Activated CD4-positive, alpha-beta T cell treated with anti-CD3 and anti-CD28 coated beads for 1 hour (primary cell): ENCODE data around the gene SMIM7.
"Not testable (repeated sequence)": the region's sequence is repeated elsewhere in the genome, so short reads cannot be mapped to it uniquely, and the experiment has no call there.

ENCODE experiments used
- DNase-seq: peaks from one replicate; pipeline ENCODE4 v3.0.0-alpha.2; 2020

Gene SMIM7

DNA sequence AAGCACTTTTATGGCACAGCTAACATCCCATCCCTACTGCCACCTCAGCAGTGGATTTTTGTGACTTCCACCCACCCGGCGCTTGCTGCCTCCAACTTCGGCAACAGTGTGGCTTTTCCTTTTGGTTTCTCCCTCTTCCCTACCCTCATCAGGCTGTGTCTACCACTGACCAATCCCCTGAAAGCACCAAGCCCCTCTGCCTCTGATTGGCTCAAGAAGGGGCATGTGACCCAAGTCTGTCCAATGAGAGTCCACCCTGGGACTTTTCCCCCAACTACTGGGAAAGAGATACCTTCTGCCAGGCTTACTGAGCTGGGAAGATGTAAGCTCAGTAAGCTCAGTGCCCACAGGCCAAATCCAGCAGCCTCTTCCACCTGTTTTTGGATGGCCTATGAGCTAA is 5.8 kb downstream of the SMIM7 start:
- DNase-seq: no peak

DNA sequence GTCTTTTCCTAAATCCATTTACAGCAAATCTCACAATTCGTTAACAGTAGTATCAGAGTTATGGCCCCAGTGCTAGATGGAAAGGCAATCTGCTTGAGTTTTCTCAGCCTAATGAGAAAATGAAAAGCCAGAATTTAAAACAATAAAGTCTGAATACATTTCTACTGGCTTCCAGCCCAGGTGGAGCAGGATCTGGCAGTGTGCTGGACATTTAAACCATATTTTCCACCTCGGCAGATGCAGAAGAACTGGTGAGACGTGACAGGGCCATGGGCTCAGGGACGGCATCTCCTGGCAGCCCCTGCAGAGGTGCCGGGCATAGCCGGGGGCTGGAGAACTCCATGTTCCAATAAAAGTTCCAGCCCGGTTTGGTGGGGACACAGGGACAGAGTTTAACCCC is 7.1 kb downstream of the SMIM7 start:
- no peak for DNase-seq

DNA sequence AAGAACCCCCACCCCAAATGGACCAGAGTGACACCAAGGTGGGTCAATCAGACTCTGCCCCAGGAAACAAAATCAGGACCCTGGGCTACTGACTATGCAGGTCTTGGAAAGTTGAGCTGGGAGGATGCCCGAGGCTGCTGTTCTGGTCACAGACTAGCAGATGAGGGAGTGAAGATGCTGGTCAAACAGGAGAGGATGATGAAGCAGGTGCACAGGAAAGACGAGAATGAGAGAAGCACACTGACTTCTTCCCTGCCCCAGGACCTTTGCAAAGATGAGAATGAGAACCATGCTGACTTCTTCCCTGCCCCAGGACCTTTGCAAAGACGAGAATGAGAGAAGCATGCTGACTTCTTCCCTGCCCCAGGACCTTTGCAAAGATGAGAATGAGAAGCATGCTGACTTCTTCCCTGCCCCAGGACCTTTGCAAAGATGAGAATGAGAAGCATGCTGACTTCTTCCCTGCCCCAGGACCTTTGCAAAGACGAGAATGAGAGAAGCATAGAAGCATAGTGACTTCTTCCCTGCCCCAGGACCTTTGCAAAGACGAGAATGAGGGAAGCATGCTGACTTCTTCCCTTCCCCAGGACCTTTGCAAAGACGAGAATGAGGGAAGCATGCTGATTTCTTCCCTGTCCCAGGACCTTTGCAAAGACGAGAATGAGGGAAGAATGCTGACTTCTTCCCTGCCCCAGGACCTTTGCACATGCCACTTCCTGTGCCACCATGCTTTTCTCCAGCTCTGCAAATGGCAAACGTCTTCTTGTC is 8.3 kb downstream of the SMIM7 start:
- DNase-seq: not testable (repeated sequence)

DNA sequence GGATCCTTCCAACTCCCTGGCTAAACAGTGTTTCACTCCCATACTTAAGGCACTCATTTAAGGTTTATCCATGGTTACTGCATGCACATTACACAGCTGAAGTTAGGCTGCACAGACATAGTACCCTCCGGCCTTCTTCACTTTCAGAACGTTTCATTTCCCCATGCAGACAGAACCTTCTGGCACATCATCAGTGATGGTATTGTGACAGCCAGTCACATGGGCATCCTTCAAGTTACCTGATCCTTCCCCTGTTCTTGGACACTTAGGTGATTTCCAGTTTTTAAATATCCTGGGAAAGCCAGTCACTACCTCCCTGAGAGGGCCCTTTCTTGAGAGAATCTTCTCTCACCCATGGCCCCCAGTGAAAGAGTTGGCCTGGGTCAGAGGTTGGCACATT is 9.1 kb downstream of the SMIM7 start:
- DNase-seq: no peak

- no peak for DNase-seq
Measured at GRCh38 chr19:16649734-16650133, 10.2 kb downstream of the SMIM7 start.

DNA sequence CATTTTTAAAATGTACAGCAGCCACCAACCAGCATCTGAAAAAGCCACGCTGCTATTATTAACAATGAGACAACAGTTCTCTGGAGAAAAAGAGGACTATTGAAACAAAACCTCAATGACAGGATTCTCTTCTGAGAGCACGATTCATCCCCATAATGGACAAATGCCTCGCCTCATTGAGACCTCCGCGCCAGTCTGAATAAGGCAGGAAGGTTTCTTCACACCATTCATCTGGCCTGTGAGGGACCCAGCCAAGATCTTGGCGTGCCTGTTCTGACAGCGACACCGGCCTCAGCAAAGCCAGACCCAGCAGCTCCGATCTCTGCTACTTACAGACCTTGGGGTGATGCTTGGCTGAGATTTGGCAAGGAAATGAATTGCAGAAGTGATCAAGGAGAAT is 14.8 kb downstream of the SMIM7 start:
- DNase-seq: no peak

DNA sequence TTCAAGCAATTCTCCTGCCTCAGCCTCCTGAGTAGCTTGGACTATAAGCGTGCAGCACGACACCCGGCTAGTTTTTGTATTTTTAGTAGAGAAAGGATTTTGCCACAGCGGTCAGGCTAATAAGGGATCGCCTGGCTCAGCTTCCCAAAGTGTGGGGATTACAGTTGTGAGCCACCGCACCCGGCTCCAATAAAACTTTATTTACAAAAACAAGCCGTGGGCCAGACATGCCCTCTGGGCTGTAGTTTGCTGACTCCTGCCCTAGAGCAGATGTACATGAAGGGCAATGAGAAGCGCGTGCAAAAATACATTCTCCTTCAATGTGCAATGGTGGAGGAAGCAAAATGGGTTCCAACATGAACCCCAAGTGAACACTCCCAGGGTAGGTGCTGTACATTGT is 18.2 kb downstream of the SMIM7 start:
- no peak for DNase-seq

- no peak for DNase-seq
Measured at GRCh38 chr19:16640951-16641350, 19.0 kb downstream of the SMIM7 start.

- no peak for DNase-seq
Measured at GRCh38 chr19:16638666-16639065, 21.3 kb downstream of the SMIM7 start.

- no peak for DNase-seq
Measured at GRCh38 chr19:16637535-16637934, 22.4 kb downstream of the SMIM7 start.

DNA sequence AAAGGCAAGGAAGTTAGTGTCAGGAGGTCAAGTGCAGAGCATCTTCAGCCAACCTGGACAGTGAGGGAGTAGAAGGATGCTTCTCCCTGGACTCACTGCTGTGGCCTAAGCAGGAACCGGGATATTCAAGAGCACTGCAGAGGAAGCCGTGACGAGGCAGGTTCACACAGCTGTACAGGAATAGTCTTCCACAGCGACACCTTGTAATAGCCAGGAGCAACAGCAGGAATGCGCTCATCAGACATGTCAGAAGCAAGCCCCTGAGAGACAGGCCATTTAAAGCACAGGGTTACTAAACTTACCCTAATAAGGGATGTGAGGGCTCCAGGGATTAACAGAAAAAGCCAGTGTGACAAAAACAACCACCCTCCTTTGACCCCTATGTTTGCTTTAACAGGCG is 28.5 kb downstream of the SMIM7 start:
- DNase-seq: no peak

- no peak for DNase-seq
Measured at GRCh38 chr19:16628984-16629691, 30.8 kb downstream of the SMIM7 start.

GRCh38 chr19:16628183-16628983 is 31.6 kb downstream of the SMIM7 start, which contains the start of gene MED26:
MED26 (minus strand) TSS chr19:16628204; CDS start chr19:16627943, 261 bp downstream.
- DNase-seq: peak; percentile 95

DNA sequence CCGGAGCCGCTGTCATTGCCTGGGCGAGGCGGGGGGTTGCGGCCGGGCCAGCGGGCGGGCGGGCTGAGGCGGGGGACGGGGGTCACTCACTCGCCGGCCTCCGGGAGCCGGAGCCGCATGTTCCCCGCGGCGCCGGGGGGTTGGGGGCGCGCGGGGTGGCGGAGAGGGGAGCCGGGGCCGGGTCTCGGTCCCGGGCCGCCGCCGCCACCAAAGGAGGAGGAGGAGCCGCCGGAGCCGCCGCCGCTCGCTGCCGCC is 32.1 kb downstream of the SMIM7 start:
- DNase-seq: no peak

DNA sequence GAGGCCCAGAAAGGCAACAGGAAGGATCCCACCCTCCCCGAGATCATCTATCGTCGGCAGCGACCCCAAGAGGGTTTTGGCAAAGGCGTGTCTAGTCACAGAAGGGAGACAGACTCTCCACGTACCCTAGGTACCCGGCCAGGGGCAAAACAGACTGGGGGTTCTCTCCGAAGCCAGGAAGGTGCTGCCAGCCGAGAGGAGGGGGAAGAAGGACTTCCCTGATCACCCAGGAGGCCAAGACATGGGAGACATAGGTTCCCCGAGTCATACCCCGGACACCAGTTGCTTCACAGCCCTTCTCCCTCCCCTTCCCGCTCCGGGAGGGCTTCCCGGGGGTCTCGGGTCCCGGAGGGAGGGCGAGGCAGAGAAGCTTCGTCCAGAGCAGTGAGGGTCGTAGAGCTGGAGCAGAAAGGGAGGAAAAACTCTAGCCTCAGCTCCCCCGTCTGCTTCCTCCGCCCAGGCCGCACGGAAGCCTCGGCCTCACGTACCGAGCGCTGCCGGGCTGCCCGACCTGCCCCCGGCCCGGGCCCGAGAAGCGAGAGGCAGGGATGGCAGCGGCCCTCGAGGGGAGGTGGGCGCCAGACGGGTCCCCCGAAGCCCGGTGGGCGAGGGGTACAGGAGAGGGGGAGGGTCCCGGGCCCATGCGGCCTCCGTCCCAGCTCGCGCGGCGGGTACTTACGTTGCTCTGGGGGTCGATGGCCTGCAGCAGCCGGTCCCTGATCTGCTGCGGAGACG is 32.6 kb downstream of the SMIM7 start:
- no peak for DNase-seq

GRCh38 chr19:16626796-16627192 is 33.1 kb downstream of the SMIM7 start:
- no peak for DNase-seq

DNA sequence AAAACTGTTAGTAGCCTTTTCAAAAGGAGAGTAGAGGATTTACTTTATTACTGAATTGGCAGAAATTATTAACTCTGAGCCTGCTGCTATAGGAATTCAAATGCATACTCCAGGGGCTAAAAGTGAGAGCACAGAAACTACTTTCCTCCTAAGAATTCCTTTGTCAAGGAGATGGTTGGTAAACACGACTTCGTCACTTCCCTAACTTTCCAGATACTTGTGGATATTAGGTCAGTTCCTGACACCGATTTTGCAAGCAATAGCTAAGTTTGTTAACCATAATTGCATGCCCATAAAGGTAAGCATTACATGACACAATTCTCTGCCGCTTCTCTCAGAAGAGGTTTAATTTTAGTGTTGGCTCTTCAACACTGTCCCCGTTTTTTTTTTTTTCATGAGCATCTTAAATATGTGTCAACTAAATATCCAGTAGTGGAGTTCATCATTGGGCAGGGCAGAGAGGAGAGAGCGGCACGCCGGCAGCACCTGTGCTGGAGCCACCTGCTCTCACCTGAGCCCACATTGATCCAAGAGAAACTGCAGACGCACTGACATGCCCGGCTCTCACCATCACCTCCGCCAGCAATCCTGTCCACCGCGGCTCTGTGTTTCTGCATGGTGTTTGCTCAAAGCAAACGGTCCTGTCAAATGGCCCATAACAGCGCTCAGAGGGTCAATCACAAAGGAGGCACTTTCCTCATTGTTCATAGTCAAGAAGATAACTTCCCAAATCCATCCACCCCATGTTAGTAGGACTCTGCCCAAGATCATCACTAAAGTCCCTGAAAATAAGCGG is 34.6 kb downstream of the SMIM7 start:
- no peak for DNase-seq

- DNase-seq: no peak
Measured at GRCh38 chr19:16624236-16624635, 35.7 kb downstream of the SMIM7 start.

GRCh38 chr19:16623576-16623975 is 36.4 kb downstream of the SMIM7 start:
- DNase-seq: no peak

DNA sequence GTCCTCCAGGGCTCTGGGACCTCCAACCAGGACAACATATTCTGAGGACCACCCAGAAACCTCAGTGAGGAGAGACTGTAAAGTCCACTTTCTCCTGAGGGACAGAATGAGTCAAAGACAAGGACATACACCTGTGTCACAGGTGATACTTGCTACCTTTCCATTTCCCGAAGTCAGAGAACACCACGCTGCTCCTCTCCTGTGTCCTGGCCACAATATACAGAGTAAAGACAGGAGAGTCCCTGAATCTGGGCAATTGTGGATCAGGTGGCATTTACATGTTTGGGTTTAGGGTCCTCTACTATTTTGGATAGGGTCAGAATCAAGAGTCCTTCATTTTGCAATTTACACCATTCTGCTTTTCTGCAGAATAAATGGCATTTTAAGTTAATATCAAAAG is 36.9 kb downstream of the SMIM7 start:
- DNase-seq: no peak

DNA sequence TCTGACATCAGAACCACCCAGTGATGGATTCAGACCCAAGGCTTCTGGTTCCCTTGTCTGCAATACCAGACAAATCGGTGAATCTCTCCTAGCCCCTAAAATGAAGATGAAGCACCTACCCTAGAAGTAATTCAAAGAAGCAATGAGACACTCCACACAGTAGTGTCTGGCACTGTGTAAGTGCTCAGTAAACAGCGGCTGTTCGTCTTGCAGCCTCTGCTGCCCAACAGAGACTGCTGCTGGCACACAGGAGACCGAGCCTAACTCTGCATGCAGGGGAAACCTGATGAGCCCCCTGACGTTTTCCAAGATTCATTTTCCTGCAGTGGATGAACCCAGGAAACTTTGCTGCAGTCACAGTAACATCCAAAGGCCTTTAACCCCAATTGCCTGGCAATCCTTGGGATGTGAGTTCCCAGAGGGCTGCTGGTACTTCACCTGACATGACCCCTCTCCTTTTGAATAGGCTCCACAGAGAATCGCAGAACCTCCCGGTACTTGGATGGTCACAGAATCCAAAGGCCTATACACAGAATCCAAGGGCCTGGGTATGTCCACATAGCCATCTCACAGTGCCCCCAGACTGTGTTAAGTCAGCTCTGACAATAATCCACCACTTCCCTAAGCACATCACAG is 38.7 kb downstream of the SMIM7 start:
- no peak for DNase-seq

- DNase-seq: no peak
Measured at GRCh38 chr19:16620584-16620983, 39.4 kb downstream of the SMIM7 start.
